Small intestine (tissue), 7 donors: ENCODE data around the gene ZNF415. TPM values are rescaled to one million over a fixed set of nuclear protein-coding genes. Genes with fewer than 3 reads are reported as not detected.

Experiments used
- DNase-seq, 2 donors: peaks; one replicate each; pipeline versions ENCODE4 v3.0.0 to v3.0.0-alpha.2; 2013
- FAIRE-seq: peaks from 2 replicates; lab custom pipeline; 2012; peaks lifted over from hg19 to GRCh38; lab: Jason Lieb, UNC
- H3K27ac ChIP-seq, 3 donors: one replicate each; pipeline ENCODE4 v1.5.1; 2013; ENCODE audit warnings: low read length in 2 of 3, mild to moderate bottlenecking in 2 of 3, control low read depth in 1 of 3, inconsistent platforms in 1 of 3, low read depth in 1 of 3, moderate library complexity in 1 of 3
- H3K27me3 ChIP-seq, 3 donors: one replicate each; pipeline ENCODE4 v1.6.1; 2013; ENCODE audit warnings: low read length in 3 of 3, inconsistent platforms in 1 of 3; ENCODE audit not compliant: control insufficient read depth in 3 of 3, insufficient read depth in 3 of 3
- H3K36me3 ChIP-seq, 3 donors: one replicate each; pipeline ENCODE4 v1.6.1; 2013; ENCODE audit warnings: low read length in 3 of 3, inconsistent platforms in 1 of 3, low read depth in 1 of 3, mild to moderate bottlenecking in 1 of 3, moderate library complexity in 1 of 3; ENCODE audit not compliant: control insufficient read depth in 3 of 3, insufficient read depth in 2 of 3
- H3K4me1 ChIP-seq, 3 donors: one replicate each; pipeline ENCODE4 v1.6.1; 2013; ENCODE audit warnings: low read length in 2 of 3, inconsistent platforms in 1 of 3, low read depth in 1 of 3, mild to moderate bottlenecking in 1 of 3, moderate library complexity in 1 of 3; ENCODE audit not compliant: control insufficient read depth in 3 of 3, insufficient read depth in 2 of 3
- H3K4me3 ChIP-seq, 3 donors: one replicate each; pipeline ENCODE4 v1.5.1; 2013; ENCODE audit warnings: low read length in 3 of 3, control low read depth in 1 of 3, inconsistent platforms in 1 of 3, low read depth in 1 of 3, mild to moderate bottlenecking in 1 of 3, moderate library complexity in 1 of 3
- H3K9me3 ChIP-seq, 2 donors: one replicate each; pipeline ENCODE4 v1.6.1; 2013; ENCODE audit warnings: low read depth in 1 of 2, low read length in 1 of 2; ENCODE audit not compliant: control insufficient read depth in 2 of 2, insufficient read depth in 1 of 2
- WGBS, 3 donors: extraction: QIAGEN DNeasy Blood & Tissue Kit; methylation state at CpG; one replicate each; pipeline ENCODE4 v1.1.7; 2013; 5-methylcytosine and 5-hydroxymethylcytosine counted together
- polyA plus RNA-seq, 4 donors: library from polyadenylated mRNA; stranded (reverse) in 3 of 4; unstranded in 1 of 4; fragments of 200-250 nt in 3 of 4; fragments of 120-200 nt in 1 of 4; gene quantifications; one replicate each; pipeline versions ENCODE4 v1.2.1 to v1.2.3, GENCODE V29; 2013
- donor health status: healthy with polysubstance abuse.
- donor health status: control.
- donor health status: control.
- donor health status: Bipolar disorder and iron deficiency.
- donor health status: healthy.

The ZNF415 gene
- polyA plus RNA-seq, 4 donors: 0.81 to 49.5 (median 3.2) TPM

DNA sequence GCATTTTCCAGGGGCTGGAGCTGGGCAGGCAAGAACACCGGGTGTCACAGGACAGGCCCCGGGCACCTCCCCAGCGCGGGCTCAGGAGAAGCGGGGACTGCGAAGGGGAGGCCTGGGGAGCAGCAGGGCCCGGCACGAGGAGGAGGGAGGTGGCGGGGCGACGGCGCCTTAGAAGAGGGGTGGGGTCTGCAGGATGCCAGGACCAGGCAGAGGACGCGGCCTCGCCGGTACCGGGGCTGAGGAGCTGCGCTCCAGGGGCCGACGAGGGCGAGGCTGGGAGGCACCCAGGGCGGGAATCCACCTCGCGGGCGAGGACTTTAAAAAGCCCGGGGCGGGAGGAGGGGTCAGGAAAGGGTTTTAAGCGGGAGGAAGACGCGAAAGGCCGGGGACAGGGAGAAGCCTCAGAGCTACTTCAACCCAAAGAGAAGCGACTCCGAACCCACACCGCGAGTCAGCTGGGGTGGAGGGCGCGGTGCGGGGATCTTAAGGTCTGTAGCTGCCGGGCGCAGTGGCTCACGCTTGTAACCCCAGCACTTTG is 25.5 kb upstream of the ZNF415 start:
- Histone ChIP-seq H3K36me3 (peaks cover 0 to 22% (median 3%) of the 10 kb centered on the region in 3 donors), H3K27ac (peak overlapping the region in 2 of 3 donors; percentile 47 to 77), H3K27me3 (peaks cover 0 to 2% (median 0%) of the 10 kb centered on the region in 3 donors), H3K9me3 (peaks cover 1 to 35% of the 10 kb centered on the region in 2 donors), H3K4me1 (peaks cover 0 to 7% (median 6%) of the 10 kb centered on the region in 3 donors), H3K4me3 (peak overlapping the region; percentile 52 to 77 (median 72))
- FAIRE-seq (no peak), DNase-seq (peak; percentile 12 to 76)
- 1 to 6% (median 1%) methylated on average over 41 of the region's 41 CpGs for WGBS, 3 donors

DNA sequence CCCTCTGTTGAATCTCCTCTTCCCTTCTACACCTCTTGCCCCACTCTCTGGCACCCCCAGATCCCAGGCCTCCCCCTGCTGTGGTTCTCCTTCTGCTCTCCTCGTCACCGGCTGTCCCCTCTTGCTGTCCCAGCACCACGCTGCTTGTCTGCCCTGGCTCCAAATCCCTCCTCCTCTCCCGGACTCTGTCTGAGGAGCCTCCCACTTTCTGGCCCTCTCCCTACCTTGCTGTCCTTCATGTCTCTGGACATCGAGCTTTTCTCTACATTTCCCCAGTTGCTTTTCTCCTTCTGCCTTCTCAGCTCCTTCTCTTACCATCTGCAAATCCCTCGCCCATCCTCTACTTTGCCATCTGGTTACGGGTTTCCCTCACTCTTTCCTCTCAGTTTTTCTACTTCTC is 24.9 kb upstream of the ZNF415 start:
- Histone ChIP-seq H3K27me3 (peaks cover 0 to 2% (median 0%) of the 10 kb centered on the region in 3 donors), H3K9me3 (peaks cover 1 to 29% of the 10 kb centered on the region in 2 donors), H3K4me1 (peaks cover 0 to 7% (median 6%) of the 10 kb centered on the region in 3 donors), H3K27ac (peak overlapping the region; percentile 4 to 77 (median 9)), H3K4me3 (peak overlapping the region in 2 of 3 donors; percentile 72 to 77), H3K36me3 (peaks cover 0 to 25% (median 3%) of the 10 kb centered on the region in 3 donors)
- 37 to 71% (median 63%) methylated on average over 7 of the region's 7 CpGs for WGBS, 3 donors
- DNase-seq: peak in 1 of 2 donors; percentile 53
- no peak for FAIRE-seq

DNA sequence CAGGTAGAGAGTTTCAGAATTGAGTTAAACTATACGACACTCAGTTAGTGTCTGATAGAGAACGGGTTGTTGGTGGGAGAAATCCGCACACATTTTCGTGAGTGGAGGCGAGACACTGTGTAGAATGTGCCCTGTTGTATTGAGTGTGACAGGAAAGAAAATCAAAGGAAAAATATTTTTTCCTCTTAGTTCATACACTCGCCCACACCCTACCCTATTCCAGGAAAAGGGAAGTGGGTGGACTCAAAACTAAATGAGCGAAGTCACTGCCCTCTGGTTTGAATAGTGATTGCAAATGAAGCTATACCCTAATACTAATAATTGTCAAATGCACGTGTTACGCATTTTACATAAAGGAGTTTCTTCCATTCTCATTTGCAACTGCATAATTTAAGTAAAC is 24.1 kb upstream of the ZNF415 start:
- Histone ChIP-seq H3K9me3 (peaks cover 1 to 30% of the 10 kb centered on the region in 2 donors), H3K27me3 (peaks cover 0 to 2% (median 0%) of the 10 kb centered on the region in 3 donors), H3K4me1 (peaks cover 0 to 7% (median 6%) of the 10 kb centered on the region in 3 donors), H3K36me3 (peaks cover 0 to 29% (median 3%) of the 10 kb centered on the region in 3 donors), H3K27ac (peak overlapping the region in 1 of 3 donors; percentile 21), H3K4me3 (peak overlapping the region in 1 of 3 donors; percentile 72)
- FAIRE-seq (no peak), DNase-seq (no peak)
- 83 to 96% (median 96%) methylated on average over 9 of the region's 9 CpGs for WGBS, 3 donors

DNA sequence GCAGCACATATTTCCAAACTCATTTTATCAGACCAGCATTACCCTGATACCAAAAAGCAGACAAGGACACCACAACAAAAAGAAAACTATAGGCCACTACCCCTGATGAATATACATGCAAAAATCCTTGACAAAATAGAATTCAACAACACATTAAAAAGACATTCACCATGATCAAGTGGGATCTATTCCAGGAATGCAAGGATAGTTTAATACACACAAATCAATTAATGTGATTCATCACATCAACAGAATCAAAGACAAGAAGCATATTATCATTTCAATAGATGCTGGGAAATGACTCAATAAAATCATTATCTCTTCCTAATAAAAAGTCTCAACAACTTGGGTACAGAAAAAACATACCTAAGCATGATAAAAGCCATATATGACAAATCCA is 14.9 kb upstream of the ZNF415 start:
- no peaks in the 10 kb centered on the region for H3K4me1 ChIP-seq
- no peak overlapping the region for H3K27ac ChIP-seq
- no peak for DNase-seq
- H3K36me3 ChIP-seq: peaks cover 6 to 46% (median 10%) of the 10 kb centered on the region in 3 donors
- H3K27me3 ChIP-seq: no peaks in the 10 kb centered on the region
- FAIRE-seq: no peak
- no peak overlapping the region for H3K4me3 ChIP-seq
- peaks cover 6 to 61% of the 10 kb centered on the region in 2 donors for H3K9me3 ChIP-seq

DNA sequence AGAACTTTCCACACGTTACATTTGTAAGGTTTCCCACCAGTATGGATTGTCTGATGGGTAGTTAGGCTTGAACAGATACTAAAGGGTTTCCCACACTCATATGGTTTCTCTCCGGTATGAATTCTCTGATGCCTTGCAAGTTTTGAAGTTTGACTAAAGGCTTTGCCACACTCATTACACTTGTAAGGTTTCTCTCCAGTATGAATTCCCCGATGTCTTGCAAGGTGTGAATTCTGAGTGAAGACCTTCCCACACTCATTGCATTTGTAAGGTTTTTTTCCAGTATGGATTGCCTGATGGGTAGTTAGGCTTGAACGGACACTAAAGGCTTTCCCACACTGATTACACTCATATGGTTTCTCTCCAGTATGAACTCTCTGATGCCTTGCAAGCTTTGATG is 7.6 kb upstream of the ZNF415 start:
- no peak overlapping the region for H3K27ac ChIP-seq
- H3K36me3 ChIP-seq: peaks cover 5 to 10% (median 10%) of the 10 kb centered on the region in 3 donors
- DNase-seq (no peak), FAIRE-seq (no peak)
- WGBS, 3 donors: 94 to 97% (median 96%) methylated on average over 4 of the region's 4 CpGs
- no peak overlapping the region for H3K4me3 ChIP-seq
- H3K27me3 ChIP-seq: no peaks in the 10 kb centered on the region
- H3K9me3 ChIP-seq: peaks cover 7 to 53% of the 10 kb centered on the region in 2 donors
- no peaks in the 10 kb centered on the region for H3K4me1 ChIP-seq

DNA sequence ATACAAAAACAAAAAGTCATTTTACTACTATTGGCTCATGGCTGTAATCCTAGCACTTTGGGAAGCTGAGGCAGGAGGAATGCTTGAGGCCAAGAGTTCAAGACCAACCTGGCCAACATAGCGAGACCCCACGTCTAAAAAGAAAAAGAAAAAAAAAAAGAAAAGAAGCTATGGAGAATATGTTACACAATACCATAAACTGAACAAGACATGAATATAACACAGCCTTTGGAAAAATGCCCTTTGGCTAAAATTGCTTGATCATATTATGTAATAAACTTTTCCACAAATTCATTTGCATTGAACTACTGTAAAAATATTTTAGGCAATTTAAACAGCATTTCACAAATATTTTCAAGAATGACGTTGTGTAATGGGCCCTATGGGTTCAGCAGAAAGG is 3.7 kb upstream of the ZNF415 start:
- DNase-seq: no peak
- Histone ChIP-seq H3K27ac (no peak overlapping the region), H3K36me3 (peaks cover 0 to 1% (median 0%) of the 10 kb centered on the region in 3 donors), H3K4me3 (no peak overlapping the region), H3K27me3 (no peaks in the 10 kb centered on the region), H3K9me3 (peaks cover 5 to 41% of the 10 kb centered on the region in 2 donors), H3K4me1 (no peaks in the 10 kb centered on the region)
- 88 to 96% (median 93%) methylated on average over 3 of the region's 3 CpGs for WGBS, 3 donors
- no peak for FAIRE-seq

DNA sequence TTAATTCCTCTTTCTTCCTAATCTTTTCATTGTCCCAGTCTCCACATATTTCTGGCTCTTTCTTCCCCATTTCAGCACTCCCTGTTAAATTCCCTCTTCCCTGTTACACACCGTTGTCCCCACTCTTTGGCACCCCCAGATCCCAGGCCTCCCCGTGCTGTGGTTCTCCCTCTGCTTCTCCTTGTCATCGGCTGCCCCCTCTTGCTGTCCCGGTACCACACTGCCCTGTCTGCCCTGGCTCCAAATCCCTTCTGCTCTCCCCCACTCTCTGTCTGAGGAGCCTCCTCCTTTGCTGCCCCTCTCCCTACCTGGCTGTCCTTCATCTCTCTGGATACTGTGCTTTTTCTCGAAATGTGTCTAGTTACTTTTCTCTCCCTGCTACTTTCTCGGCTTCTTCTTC is 983 bp downstream of the ZNF415 start:
- Histone ChIP-seq H3K9me3 (peaks cover 0 to 7% of the 10 kb centered on the region in 2 donors), H3K27me3 (no peaks in the 10 kb centered on the region), H3K4me3 (peak overlapping the region in 1 of 3 donors; percentile 98), H3K36me3 (peaks cover 0 to 10% (median 0%) of the 10 kb centered on the region in 3 donors), H3K27ac (peak overlapping the region in 1 of 3 donors; percentile 99), H3K4me1 (peaks cover 0 to 20% (median 0%) of the 10 kb centered on the region in 3 donors)
- DNase-seq: no peak
- 23 to 37% (median 33%) methylated on average over 6 of the region's 6 CpGs for WGBS, 3 donors
- no peak for FAIRE-seq

DNA sequence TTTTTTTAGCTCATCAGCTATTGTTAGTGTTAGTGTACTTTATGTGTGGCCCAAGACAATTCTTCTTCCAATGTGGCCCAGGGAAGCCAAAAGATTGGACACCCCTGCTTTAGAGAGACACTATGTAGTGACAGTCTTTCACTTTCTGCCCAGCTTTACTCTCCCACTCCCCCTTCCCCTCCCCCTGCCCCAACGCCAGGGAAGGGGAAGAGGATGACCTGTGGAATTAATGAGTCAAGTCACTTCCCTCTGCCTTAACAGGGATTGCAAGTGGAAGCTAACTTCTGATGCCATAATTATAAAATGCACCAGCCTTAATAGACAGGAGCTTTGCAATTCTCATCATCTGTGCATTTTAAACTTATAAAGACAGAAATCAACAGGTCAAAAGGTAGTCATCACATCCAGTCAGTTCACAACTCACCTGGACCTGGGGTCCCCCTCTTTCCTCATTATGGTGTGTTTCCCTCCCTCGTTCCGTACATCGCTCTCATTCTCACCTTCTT is 1.6 kb downstream of the ZNF415 start:
- peak overlapping the region in 1 of 3 donors; percentile 99 for H3K27ac ChIP-seq
- 74 to 98% (median 91%) methylated on average over 3 to 4 of the region's 4 CpGs for WGBS, 3 donors

More for the DNA sequence above, 1.6 kb downstream of the ZNF415 start:
- Histone ChIP-seq H3K4me1 (peaks cover 0 to 20% (median 0%) of the 10 kb centered on the region in 3 donors), H3K4me3 (peak overlapping the region in 1 of 3 donors; percentile 98), H3K9me3 (peaks cover 0 to 7% of the 10 kb centered on the region in 2 donors), H3K27me3 (no peaks in the 10 kb centered on the region), H3K36me3 (peaks cover 0 to 10% (median 0%) of the 10 kb centered on the region in 3 donors)
- peak in 1 of 2 donors; percentile 53 for DNase-seq
- no peak for FAIRE-seq
